SIG-M5 treated with dmso at 0.1 percent for 504 hours (cell line): ENCODE measurements around the gene SSR4.

Experiments used
- DNase-seq: peaks from one replicate; lab custom pipeline; 2025; ENCODE audit not compliant: unreplicated experiment; lab: John Stamatoyannopoulos, UW

The SSR4 gene

DNA sequence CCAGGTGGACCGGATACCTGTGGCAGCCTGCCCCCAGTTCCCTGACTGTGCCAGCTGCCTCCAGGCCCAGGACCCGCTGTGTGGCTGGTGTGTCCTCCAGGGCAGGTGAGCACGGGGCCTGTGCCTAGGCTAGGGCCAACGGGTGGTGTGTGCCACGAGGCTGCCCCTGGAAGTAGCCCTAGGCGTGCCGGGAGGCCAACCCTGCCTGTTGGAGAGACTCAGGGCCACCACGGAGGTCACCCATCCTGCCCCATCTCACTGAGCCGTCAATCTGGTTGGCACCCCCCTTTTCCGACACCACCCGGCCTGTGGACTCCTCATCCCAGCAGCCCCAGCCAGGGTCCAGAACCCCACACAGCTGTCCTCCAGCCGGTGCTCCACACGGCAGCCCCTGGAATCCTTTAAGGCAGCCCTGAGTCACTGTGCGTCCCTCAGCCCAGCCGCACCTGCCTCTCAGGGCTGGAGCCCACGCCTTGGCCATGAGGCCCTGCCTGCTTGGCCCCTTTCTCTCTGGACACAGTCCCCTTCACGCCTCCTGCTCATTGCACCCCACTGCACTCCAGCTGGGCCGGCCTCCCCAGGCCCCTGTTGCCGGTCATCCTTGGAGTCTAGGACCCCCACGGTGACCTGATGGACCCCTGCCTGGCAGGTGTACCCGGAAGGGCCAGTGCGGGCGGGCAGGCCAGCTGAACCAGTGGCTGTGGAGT lies 25.2 kb upstream of the SSR4 start:
- DNase-seq, result no peak

DNA sequence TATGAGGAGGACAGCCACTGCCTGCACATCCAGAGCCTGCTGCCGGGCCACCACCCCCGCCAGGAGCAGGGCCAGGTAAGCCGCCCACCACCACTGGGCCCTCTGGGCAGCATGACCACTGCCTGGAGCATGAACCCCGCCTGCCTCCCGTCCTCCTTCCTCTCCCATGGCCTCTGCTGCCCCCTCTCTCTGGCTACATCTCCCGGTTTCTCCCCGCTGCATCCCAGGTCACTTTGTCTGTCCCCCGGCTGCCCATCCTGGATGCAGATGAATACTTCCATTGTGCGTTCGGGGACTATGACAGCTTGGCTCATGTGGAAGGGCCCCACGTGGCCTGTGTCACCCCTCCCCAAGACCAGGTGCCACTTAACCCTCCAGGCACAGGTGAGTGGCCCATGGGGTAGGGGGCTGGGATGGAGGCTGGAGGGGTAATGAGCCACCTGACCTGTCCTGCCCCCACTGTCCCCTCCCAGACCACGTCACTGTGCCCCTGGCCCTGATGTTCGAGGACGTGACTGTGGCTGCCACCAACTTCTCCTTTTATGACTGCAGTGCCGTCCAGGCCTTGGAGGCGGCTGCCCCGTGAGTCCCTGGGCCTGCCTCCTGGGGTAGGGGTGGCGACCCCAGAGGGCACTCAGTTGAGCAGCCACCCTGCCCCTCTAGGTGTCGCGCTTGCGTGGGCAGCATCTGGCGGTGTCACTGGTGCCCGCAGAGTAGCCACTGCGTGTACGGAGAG lies 24.4 kb upstream of the SSR4 start:
- DNase-seq, result no peak

DNA sequence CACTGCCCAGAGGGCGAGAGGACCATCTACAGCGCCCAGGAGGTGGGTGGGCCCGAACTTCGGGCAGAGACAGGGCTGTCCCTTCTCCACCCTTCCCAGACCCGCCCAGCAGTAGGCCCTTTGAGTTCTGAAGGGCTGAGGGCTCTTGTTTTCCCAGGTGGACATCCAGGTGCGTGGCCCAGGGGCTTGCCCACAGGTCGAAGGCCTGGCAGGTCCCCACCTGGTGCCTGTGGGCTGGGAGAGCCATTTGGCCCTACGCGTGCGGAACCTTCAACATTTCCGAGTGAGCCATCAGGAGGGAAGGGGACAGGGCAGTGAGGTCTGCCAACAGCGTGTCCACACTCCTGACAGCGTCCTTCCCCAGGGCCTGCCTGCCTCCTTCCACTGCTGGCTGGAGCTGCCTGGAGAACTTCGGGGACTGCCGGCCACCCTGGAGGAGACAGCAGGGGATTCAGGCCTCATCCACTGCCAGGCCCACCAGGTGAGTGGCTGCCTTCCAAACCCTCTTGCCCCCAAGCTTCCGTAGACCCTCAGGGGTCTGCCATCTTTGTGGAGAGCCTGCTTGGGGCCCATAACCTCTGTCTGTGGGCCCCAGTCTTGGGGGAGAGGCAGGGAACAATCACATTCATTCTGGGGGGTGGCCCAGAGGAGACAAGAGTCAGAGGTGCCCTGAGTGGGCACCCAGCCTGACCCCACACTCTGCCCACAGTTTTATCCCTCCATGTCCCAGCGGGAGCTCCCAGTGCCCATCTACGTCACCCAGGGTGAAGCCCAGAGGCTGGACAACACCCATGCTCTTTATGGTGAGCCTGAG lies 23.7 kb upstream of the SSR4 start:
- DNase-seq, result no peak

DNA sequence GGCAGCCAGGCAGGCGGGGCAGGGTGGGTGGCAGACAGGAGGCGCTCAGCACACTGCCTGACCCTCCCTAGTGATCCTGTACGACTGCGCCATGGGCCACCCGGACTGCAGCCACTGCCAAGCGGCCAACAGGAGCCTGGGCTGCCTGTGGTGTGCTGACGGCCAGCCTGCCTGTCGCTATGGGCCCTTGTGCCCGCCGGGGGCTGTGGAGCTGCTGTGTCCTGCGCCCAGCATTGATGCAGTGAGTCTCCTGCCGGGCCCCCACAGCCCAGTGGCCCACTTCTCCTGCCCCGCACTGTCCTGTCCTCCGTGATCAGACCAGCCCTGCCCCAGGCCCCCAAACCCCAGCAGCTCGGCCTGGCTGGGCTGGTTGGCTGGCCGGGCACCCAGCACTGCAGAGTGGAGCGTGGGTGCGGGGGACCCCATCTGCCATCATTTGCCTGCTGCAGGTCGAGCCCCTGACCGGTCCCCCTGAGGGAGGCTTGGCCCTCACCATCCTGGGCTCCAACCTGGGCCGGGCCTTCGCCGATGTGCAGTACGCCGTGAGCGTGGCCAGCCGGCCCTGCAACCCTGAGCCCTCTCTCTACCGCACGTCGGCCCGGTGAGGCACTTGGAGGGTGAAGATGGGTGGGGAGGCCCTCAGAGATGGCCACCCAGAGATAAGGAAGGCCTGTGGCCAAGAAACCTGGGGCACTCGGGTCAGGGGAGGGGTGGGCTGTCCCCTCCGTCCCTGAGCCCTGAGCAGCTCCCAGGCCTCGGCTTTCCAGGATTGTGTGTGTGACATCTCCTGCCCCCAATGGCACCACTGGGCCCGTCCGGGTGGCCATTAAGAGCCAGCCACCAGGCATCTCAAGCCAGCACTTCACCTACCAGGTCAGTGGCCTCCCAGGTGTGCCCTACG lies 22.8 kb upstream of the SSR4 start:
- no peak for DNase-seq

DNA sequence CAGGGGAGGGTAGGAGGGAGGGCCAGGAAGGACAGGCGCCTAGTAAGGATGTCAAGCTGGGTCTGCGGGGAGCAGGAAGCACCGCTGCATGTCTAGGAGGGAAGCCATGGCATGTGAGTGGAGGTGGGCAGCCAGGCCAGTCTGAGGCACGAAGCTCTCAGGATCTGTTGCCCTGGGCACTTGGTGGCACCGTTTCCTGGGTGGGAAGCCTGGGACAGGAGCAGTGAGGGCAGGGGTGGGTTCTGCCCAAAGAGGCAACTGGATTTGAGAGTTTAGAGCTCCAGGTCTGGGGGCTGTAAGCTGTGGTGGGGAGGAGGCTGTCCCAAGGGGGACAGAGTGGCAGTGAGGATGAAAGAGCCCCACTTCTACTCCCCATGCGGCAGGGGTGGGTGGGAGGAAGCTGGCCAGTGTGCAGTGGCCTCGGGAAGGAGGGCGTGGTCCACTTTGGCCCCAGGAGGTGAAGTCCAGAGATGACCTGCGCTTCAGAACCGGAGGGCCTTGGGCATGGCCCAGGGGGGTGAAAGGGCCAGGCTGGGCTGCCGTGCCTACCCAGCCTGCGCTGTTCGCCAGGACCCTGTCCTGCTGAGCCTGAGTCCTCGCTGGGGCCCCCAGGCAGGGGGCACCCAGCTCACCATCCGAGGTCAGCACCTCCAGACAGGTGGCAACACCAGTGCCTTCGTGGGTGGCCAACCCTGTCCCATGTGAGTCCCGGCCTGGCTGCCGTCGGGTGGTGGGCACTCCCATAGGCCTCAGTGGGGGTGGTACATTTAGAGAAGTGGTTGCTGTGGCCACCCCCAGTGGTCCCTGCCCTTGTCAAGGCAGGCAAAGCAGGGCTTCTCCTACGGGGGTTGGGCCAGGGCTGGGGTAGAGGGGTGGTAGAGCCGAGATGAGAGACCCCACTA lies 21.9 kb upstream of the SSR4 start:
- no peak for DNase-seq

DNA sequence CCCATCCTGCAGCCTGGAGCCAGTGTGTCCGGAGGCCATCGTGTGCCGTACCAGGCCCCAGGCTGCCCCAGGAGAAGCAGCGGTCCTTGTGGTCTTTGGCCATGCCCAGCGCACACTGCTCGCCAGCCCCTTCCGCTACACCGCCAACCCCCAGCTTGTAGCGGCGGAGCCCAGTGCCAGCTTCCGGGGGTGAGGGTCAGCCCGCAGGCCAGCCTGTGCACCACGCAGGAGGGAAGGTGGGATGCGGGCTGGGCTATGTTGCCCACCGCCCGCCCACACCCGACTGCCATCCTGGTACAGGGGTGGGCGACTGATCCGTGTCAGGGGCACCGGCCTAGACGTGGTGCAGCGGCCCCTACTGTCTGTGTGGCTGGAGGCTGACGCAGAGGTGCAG lies 21.3 kb upstream of the SSR4 start:
- no peak for DNase-seq

DNA sequence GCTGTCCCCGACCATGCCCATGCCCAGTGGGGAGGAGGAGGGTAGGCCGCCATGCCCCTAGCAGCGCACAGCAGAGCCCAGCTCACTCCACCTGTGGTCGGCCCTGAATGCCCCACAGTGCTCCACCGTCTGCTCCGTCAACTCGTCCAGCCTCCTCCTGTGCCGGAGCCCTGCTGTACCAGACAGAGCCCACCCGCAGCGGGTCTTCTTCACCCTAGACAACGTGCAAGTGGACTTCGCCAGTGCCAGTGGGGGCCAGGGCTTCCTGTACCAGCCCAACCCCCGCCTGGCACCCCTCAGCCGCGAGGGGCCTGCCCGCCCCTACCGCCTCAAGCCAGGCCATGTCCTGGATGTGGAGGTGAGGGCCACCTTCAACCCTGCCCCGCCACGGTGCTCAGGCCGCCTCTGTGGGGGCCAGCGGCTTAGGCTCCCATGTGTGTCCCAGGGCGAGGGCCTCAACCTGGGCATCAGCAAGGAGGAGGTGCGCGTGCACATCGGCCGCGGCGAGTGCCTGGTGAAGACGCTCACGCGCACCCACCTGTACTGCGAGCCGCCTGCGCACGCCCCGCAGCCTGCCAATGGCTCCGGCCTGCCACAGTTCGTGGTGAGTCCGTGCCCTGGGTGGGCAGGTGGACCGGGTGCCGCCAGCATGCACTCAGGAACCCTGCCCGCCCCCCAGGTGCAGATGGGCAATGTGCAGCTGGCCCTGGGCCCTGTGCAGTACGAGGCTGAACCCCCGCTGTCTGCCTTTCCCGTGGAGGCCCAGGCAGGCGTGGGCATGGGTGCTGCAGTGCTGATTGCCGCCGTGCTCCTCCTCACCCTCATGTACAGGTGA lies 20.5 kb upstream of the SSR4 start:
- no peak for DNase-seq

DNA sequence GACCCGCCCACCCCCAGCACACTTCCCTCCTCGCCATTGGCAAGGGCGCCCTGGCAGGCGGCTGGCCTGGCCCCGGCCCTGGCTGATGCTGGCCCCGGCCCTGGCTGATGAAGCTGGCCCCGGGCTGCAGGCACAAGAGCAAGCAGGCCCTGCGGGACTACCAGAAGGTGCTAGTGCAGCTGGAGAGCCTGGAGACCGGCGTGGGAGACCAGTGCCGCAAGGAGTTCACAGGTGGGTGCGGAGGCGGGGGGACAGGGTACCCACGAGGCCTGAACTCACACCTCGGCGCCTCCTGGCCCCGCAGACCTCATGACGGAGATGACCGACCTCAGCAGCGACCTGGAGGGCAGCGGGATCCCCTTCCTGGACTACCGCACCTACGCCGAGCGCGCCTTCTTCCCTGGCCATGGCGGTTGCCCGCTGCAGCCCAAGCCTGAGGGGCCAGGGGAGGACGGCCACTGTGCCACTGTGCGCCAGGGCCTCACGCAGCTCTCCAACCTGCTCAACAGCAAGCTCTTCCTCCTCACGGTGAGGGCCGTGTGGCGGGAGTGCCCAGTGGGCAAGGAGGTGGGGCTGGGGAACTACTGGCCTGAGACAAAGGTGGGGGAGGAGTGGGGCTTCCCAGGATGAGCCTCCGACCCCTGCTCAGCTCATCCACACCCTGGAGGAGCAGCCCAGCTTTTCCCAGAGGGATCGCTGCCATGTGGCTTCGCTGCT lies 19.7 kb upstream of the SSR4 start:
- DNase-seq, result no peak

DNA sequence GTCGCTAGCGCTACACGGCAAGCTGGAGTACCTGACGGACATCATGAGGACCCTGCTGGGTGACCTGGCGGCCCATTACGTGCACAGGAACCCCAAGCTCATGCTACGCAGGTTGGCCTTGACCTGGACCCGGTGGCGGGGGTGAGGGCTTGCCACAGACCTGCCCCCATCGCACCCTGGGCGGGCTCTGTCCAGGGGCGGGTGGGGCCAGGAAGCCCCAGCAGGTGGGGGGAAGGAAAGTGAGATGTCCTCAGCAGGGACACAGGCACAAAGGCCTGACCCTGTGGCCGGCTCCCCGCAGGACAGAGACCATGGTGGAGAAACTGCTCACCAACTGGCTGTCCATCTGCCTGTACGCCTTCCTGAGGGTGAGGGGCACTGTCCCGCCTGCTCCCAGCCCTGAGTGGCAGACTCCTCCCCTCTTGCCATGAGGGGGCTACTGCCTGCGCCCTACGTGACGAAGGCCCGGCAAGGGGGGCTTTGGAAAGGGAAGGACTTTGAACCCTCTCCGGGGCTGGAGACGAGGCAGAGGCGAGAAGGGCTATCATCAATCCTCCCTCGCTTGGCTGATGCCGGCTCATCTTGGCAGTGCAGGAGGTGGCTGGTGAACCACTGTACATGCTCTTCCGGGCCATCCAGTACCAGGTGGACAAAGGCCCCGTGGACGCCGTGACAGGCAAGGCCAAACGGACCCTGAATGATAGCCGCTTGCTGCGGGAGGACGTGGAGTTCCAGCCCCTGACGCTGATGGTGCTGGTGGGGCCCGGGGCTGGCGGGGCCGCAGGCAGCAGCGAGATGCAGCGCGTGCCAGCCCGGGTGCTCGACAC lies 19.0 kb upstream of the SSR4 start:
- no peak for DNase-seq

DNA sequence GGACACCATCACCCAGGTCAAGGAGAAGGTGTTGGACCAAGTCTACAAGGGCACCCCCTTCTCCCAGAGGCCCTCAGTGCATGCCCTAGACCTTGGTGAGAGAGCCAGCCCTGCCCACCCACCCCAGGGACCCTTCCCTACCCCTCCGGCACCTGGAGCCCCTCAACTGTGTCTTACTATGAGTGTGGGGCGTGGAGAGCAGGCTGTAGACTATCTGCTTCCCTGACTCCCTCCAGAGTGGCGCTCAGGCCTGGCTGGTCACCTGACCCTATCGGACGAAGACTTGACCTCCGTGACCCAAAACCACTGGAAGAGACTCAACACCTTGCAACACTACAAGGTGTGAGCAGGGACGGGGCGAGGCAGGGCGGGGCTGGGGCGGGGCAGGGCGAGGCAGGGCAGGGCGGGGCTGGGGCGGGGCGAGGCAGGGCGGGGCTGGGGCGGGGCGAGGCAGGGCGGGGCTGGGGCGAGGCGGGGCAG lies 18.3 kb upstream of the SSR4 start:
- DNase-seq, result no peak

DNA sequence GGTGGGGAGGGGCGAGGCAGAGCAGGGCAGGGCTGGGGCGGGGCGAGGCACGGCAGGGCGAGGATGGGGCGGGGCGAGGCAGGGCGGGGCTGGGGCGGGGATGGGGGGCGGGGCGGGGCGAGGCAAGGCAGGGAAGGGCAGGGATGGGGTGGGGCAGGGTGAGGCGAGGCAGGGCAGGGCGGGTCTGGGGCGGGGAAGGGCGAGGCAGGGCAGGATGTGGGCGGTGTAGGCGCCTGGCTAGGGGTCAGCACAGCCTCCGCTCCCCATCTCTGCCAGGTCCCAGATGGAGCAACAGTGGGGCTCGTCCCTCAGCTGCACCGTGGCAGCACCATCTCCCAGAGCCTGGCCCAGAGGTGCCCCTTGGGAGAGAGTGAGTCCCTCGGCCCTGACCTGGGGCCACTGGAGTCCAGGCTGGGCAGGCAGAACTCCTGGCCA lies 17.8 kb upstream of the SSR4 start:
- DNase-seq, result no peak

DNA sequence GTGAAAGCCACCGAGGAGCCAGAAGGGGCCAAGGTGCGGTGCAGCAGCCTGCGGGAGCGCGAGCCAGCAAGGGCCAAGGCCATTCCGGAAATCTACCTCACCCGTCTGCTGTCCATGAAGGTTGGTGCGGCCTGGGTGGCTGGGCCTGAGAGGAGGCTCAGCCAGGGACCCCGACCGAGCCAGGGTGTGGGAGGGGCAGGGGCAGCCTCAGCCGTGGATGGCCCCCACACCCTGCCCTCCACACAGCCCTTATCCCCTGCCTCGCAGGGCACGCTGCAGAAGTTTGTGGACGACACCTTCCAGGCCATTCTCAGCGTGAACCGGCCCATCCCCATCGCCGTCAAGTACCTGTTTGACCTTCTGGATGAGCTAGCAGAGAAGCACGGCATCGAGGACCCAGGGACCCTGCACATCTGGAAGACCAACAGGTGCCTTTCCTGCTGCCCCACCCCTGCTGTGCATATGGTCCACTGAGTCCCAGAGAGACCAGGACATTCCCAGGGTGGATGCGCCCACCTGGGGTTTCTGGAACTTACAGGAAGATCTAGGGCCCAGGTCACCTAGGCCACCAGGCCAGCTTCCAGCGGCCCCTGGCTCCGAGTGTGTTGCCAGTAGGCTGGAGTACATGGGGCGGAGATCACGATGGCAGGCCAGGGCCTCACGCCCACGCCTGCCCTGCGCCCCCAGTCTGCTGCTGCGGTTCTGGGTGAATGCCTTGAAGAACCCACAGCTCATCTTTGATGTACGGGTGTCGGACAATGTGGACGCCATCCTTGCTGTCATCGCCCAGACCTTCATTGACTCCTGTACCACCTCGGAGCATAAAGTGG lies 17.0 kb upstream of the SSR4 start:
- DNase-seq, result no peak

DNA sequence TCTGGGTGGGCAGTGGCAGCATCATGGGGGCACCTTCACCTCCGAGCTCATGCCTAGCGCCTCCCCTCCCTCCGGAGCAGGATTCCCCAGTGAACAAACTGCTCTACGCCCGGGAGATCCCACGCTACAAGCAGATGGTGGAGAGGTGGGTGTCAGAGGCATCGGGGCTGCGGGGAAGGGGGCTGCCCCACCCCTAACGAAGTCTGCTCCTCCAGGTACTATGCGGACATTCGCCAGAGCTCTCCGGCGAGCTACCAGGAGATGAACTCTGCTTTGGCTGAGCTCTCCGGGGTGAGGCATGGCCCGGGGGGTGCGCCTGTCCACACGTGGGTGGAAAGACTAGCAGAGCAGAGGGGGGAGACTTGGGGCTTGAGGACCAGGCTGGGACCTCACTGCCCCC lies 16.3 kb upstream of the SSR4 start:
- no peak for DNase-seq

DNA sequence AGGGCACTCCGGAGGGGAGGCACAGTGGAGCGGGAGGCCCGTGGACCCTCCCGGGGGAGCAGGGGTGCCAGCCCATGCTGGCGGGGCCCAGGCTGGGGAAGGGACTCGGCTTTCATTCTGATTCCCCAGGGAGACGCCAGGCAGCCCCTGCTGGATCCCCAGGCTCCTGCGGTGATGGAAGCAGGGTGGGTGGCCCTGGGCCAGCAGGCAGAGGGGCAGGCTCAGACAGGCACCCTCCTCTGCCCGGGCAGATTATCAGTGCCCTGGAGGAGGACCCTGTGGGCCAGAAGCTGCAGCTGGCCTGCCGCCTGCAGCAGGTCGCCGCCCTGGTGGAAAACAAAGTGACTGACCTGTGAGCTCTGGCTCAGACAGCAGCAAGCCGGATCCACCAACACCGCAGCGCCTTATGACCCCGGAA lies 15.8 kb upstream of the SSR4 start:
- DNase-seq, result no peak

DNA sequence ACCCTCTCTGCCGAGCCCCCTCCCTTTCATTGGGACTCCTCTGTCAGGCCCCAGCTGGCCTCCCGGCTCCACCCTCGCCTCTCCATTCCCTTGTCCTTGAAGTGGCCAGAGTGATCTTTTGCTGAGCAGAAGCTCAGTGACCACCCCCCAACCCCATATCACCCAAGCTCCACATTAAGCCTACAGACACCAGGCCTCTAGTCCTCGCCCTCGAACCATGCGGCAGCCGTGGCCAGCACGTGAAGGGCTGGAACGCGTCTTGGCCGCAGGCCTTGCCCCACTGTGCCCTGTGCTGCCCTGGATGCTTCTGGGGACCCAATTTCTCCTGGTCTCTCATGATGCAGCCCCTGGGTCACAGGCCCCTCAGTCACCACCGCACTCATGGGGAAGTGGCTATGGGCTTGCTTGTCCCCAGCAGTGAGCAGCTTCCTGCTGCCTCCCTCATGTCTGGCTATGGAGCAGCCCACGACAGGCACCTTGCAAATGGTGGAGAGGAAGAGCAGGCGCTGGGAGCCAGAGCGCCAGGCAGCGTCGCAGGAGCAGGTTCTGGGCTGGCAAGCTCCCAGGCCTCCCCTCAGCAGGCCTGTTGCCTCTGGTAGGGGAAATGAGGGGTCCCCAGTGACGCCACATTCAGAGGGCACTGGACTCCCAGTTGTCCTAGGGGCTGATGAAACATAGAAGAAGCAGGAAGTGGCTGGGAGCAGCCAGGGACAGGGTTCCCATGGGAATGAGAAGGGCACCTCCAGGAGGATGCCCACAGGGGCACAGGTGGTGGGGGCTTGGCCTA lies 14.4 kb upstream of the SSR4 start:
- no peak for DNase-seq
